ENCODE data around the gene FAR2.

GRCh38 chr12:29241821-29242591 is 92.9 kb downstream of the FAR2 start:
- TF ChIP-seq NFRKB (IDR thresholded peaks at IDR 0.05) (no peak), SP1 (IDR thresholded peaks at IDR 0.05) (no peak), ELF4 (IDR thresholded peaks at IDR 0.05) (no peak), ZNF384 (IDR thresholded peaks at IDR 0.05) (no peak), FOXM1 (IDR thresholded peaks at IDR 0.05; ENCODE audit: borderline replicate concordance) (no peak), FOXA1 (IDR thresholded peaks at IDR 0.05) (no peak), LEF1 (IDR thresholded peaks at IDR 0.05; ENCODE audit: borderline replicate concordance) (no peak)

Measured in HEK293T (cell line).